Body of pancreas (tissue), 4 donors: Measurements from ENCODE around the gene BTBD9. TPM values are rescaled to one million over a fixed set of nuclear protein-coding genes. Genes with fewer than 3 reads are reported as not detected.

Experiments used
- ATAC-seq: fragments of 150-250 bp; one replicate; pipeline ENCODE4 v1.9.1; 2016
- DNase-seq, 4 donors: peaks; one replicate each; pipeline ENCODE4 v3.0.0-alpha.2; 2019
- H3K27ac ChIP-seq, 4 donors: fragments of 200-600 bp; sonication (generic); 1 replicate in 3 of 4; 2 replicates in 1 of 4; pipeline versions ENCODE4 v1.5.1 to v1.6.1; 2016 to 2019; ENCODE audit warnings: mild to moderate bottlenecking in 1 of 4, mixed read lengths in 1 of 4, moderate library complexity in 1 of 4
- H3K27me3 ChIP-seq, 2 donors: fragments of 200-600 bp; sonication (generic); one replicate each; pipeline ENCODE4 v1.6.0; 2016; ENCODE audit warnings: mild to moderate bottlenecking in 1 of 2
- H3K36me3 ChIP-seq, 2 donors: fragments of 200-600 bp; sonication (generic); replicated peaks in 1 of 2; 2 replicates each; pipeline ENCODE4 v1.5.1; 2016; ENCODE audit warnings: low read depth in 2 of 2; ENCODE audit not compliant: insufficient read depth in 1 of 2
- H3K4me1 ChIP-seq: fragments of 200-600 bp; sonication (generic); one replicate; pipeline ENCODE4 v1.6.0; 2016
- H3K4me3 ChIP-seq, 2 donors: fragments of 200-600 bp; sonication (generic); 1 replicate in 1 of 2; 2 replicates in 1 of 2; pipeline ENCODE4 v1.5.1; 2016 to 2019
- H3K9me3 ChIP-seq, 3 donors: fragments of 200-600 bp; sonication (generic); 1 replicate in 2 of 3; 2 replicates in 1 of 3; pipeline ENCODE4 v1.5.1; 2016
- CTCF ChIP-seq, 7 experiments: fragments of 450-650 bp in 4 of 7; fragments of 200-600 bp in 3 of 7; sonication (generic) in 3 of 7; IDR thresholded peaks; one replicate each; pipeline ENCODE4 v1.5.1; 2016 to 2019; ENCODE audit warnings: antibody characterized with exemption in 7 of 7
- POLR2A ChIP-seq, 3 donors: fragments of 450-650 bp; IDR thresholded peaks; one replicate each; pipeline ENCODE4 v1.6.1; 2016; ENCODE audit warnings: antibody characterized with exemption in 3 of 3, mild to moderate bottlenecking in 2 of 3
- WGBS, 2 donors: methylation state at CpG; one replicate each; pipeline ENCODE4 v1.1.5; 2017; 5-methylcytosine and 5-hydroxymethylcytosine counted together
- intact Hi-C: fragments of 100-400 bp; cut with DNase I; formaldehyde crosslinking; loops from one replicate; pipeline ENCODE4 v1.15.1; 2023
- total RNA-seq, 2 donors: library from RNA; depleted of rRNA; stranded (reverse); fragments of >200 nt; gene quantifications; one replicate each; pipeline ENCODE4 v1.1.0, GENCODE V29; 2016

The BTBD9 gene
- total RNA-seq, 2 donors from 2014 or later = 11.9 to 29.3 TPM

- H3K9me3 ChIP-seq = no peaks in the 10 kb centered on the region
- ATAC-seq = no peak
- H3K27ac ChIP-seq = no peak overlapping the region
- no peaks in the 10 kb centered on the region for H3K4me1 ChIP-seq
- 93 to 95% methylated on average over 5 of the region's 5 CpGs for WGBS, 2 donors
- no peaks in the 10 kb centered on the region for H3K36me3 ChIP-seq
- no peak for TF ChIP-seq POLR2A (IDR thresholded peaks at IDR 0.05)
- H3K4me3 ChIP-seq = no peak overlapping the region
- no peaks in the 10 kb centered on the region for H3K27me3 ChIP-seq
- intact Hi-C loops = no loop called here
- no peak for DNase-seq
These were observed 293.2 kb downstream of the BTBD9 start for GRCh38 chr6:38346291-38347079.

DNA sequence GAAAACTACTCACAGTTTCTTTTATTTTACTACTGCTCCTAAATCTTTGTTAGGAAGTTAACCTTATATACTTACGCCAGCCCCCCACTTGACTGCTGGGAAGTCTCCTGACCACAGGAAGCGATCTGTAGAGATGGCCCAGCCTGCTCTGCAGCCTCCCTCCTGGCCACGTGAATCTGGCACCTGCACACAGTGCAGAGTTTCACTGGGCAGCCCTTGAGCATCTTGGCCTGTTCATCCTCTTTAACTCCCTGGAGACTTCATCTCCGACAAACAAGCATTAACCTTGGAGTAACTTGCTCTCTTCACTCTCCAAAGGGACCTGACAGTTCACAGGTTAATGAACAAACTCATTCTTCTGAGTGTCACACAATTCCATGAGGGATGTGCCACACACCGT is 294.1 kb downstream of the BTBD9 start:
- TF ChIP-seq POLR2A (IDR thresholded peaks at IDR 0.05) (no peak), CTCF (IDR thresholded peaks at IDR 0.05) (no peak)
- no peak overlapping the region for H3K4me3 ChIP-seq

DNA sequence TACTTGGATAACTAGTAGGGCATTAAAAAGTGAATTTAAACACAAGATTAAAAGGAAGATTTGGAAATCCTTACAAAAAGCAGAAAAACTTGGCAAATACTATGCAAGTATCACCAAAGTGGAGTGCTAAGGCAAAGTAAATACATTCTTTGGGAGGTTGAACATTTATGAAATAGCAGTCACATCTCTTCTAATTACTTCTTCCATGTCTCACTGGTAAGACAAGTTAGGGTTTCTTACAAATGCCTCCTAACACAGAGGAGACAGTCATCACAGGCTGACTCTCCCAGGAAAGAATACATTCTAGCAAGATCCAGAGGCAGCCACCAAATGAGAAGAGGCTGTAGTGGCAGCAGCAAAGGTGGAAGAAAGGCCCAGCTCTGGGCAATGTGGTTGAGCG is 298.2 kb downstream of the BTBD9 start:
- Histone ChIP-seq H3K36me3 (no peaks in the 10 kb centered on the region), H3K27me3 (no peaks in the 10 kb centered on the region), H3K9me3 (no peaks in the 10 kb centered on the region), H3K4me3 (no peak overlapping the region), H3K4me1 (no peaks in the 10 kb centered on the region), H3K27ac (no peak overlapping the region)
- ATAC-seq = no peak
- no peak for DNase-seq
- 84 to 100% methylated on average over 1 of the region's 1 CpG for WGBS, 2 donors
- TF ChIP-seq POLR2A (IDR thresholded peaks at IDR 0.05) (no peak), CTCF (IDR thresholded peaks at IDR 0.05) (no peak)
- intact Hi-C loops = no loop called here

More for the DNA sequence above, 294.1 kb downstream of the BTBD9 start:
- intact Hi-C loops = no loop called here
- DNase-seq (no peak), ATAC-seq (no peak)
- Histone ChIP-seq H3K36me3 (no peaks in the 10 kb centered on the region), H3K27ac (no peak overlapping the region), H3K9me3 (no peaks in the 10 kb centered on the region), H3K4me1 (no peaks in the 10 kb centered on the region), H3K27me3 (no peaks in the 10 kb centered on the region)
- 71 to 75% methylated on average over 5 of the region's 5 CpGs for WGBS, 2 donors

DNA sequence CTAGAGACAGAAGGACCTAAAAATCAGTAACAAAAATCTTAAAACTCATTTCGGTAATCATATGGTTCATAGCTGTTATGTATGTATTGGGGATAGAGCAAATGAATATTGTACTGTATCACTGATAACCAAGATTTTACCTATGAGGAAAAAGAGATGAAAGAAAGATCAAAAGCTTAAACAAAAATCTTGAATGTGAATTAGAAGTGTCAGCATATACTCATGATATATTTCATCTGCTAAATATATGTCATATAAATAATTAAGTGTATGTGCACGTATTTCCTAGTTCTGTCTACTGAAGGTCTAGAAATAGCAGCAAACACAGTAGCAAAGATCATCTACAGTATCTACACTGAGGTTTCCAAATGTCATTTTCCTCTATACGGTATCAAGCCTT is 299.8 kb downstream of the BTBD9 start:
- no peaks in the 10 kb centered on the region for H3K9me3 ChIP-seq
- 90 to 92% methylated on average over 3 of the region's 3 CpGs for WGBS, 2 donors
- H3K4me1 ChIP-seq = no peaks in the 10 kb centered on the region
- TF ChIP-seq CTCF (IDR thresholded peaks at IDR 0.05) (no peak), POLR2A (IDR thresholded peaks at IDR 0.05) (no peak)
- H3K27ac ChIP-seq = no peak overlapping the region
- ATAC-seq (no peak), DNase-seq (no peak)
- H3K27me3 ChIP-seq = no peaks in the 10 kb centered on the region
- no peaks in the 10 kb centered on the region for H3K36me3 ChIP-seq
- intact Hi-C loops = no loop called here
- H3K4me3 ChIP-seq = no peak overlapping the region

DNA sequence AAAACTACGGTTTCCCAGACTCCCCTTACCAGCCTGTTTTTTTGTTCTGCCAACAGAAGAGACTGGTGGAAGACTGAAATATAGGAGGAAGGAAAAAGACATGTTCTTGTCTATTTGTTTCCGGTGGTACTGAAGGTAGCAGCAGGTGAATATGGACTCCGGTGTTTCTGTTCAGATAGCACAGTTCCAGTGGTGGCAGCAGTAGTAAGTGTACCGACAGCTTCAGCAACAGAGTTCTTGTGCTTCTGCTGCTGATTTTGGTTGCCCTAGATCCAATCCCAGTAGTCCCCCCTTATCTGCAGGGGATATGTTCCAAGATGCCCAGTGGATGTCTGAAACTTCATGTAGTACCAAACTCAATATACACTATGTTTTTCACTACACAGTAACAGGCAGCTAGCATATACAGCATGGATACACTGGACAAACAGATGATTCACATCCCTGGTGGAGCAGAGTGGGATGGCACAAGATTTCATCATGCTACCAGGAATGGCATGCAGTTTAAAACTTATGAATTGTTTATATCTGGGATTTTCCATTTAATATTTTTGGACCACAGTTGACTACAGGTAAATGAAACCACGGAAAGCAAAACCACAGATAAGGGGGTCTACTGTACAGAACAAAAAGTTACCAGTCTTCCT is 301.8 kb downstream of the BTBD9 start:
- H3K36me3 ChIP-seq = no peaks in the 10 kb centered on the region
- intact Hi-C loops = no loop called here
- TF ChIP-seq POLR2A (IDR thresholded peaks at IDR 0.05) (no peak), CTCF (IDR thresholded peaks at IDR 0.05) (no peak)

More for the DNA sequence above, 301.8 kb downstream of the BTBD9 start:
- H3K27me3 ChIP-seq = no peaks in the 10 kb centered on the region
- ATAC-seq (no peak), DNase-seq (no peak)
- H3K4me3 ChIP-seq = no peak overlapping the region
- WGBS, 2 donors = 89 to 91% methylated on average over 5 of the region's 5 CpGs
- H3K27ac ChIP-seq = no peak overlapping the region
- H3K9me3 ChIP-seq = no peaks in the 10 kb centered on the region
- no peaks in the 10 kb centered on the region for H3K4me1 ChIP-seq
